PC-3 (cell line): ENCODE results near the gene GFER. TPM values are rescaled to one million over a fixed set of nuclear protein-coding genes. Genes with fewer than 3 reads are reported as not detected.

Experiments
- ATAC-seq: fragments of 200-7000 bp; cut with Tn5 transposase; 2 replicates; pipeline ENCODE4 v1.9.1; 2020; ENCODE audit warnings: mild to moderate bottlenecking, moderate library complexity
- BruUV-seq: library from RNA; stranded (reverse); fragments of 400-500 nt; replicated peaks from 2 replicates; lab custom pipeline; 2021; lab: Mats Ljungman, UMichigan
- CTCF ChIA-PET: fragments of 300-600 bp; sonication (Branson Sonifier 250); formaldehyde crosslinking; loops from one replicate; lab custom pipeline; 2022; ENCODE audit warnings: antibody characterized with exemption; lab: Charles Lee
- POLR2A ChIA-PET: fragments of 300-600 bp; sonication (Branson Sonifier 250); formaldehyde crosslinking; loops from one replicate; lab custom pipeline; 2022; ENCODE audit warnings: antibody characterized with exemption; ENCODE audit not compliant: unreplicated experiment; lab: Charles Lee
- DNase-seq: peaks from one replicate; pipeline ENCODE4 v3.0.0-alpha.2; 2015
- H2AFZ ChIP-seq: fragments of 300-600 bp; sonication (generic); 2 replicates; pipeline ENCODE4 v1.6.0; 2016; ENCODE audit warnings: antibody characterized with exemption, low read length
- H3F3A ChIP-seq: fragments of 300-600 bp; sonication (generic); one replicate; pipeline ENCODE4 v1.6.0; 2017; ENCODE audit warnings: antibody characterized with exemption, low read length, control low read depth, mild to moderate bottlenecking; ENCODE audit not compliant: unreplicated experiment
- H3K27ac ChIP-seq: fragments of 300-600 bp; sonication (generic); 2 replicates; pipeline ENCODE4 v1.5.1; 2016; ENCODE audit warnings: mild to moderate bottlenecking, low read length
- H3K27me3 ChIP-seq: fragments of 300-600 bp; sonication (generic); 2 replicates; pipeline ENCODE4 v1.6.1; 2016; ENCODE audit warnings: low read length, mixed read lengths
- H3K36me3 ChIP-seq: fragments of 300-600 bp; sonication (generic); 2 replicates; pipeline ENCODE4 v1.6.1; 2016; ENCODE audit warnings: low read depth, mixed run types, low read length, mixed read lengths
- H3K4me1 ChIP-seq: fragments of 300-600 bp; sonication (generic); 2 replicates; pipeline ENCODE4 v1.5.1; 2016; ENCODE audit warnings: low read length; ENCODE audit not compliant: insufficient read depth
- H3K4me2 ChIP-seq: fragments of 300-600 bp; sonication (generic); 2 replicates; pipeline ENCODE4 v1.6.0; 2016; ENCODE audit warnings: low read length
- H3K4me3 ChIP-seq: fragments of 300-600 bp; sonication (generic); 2 replicates; pipeline ENCODE4 v1.5.1; 2016; ENCODE audit warnings: mild to moderate bottlenecking, low read length, mixed read lengths
- H3K79me2 ChIP-seq: fragments of 300-600 bp; sonication (generic); 2 replicates; pipeline ENCODE4 v1.6.1; 2017; ENCODE audit warnings: low read length, mixed read lengths
- H3K9ac ChIP-seq: fragments of 300-600 bp; sonication (generic); 2 replicates; pipeline ENCODE4 v1.6.0; 2016; ENCODE audit warnings: mild to moderate bottlenecking, low read length
- H3K9me2 ChIP-seq: fragments of 300-600 bp; sonication (generic); replicated peaks from 2 replicates; pipeline ENCODE4 v1.6.1; 2016; ENCODE audit warnings: mixed run types, low read length, mixed read lengths
- H3K9me3 ChIP-seq: fragments of 300-600 bp; sonication (generic); 2 replicates; pipeline ENCODE4 v1.6.1; 2016; ENCODE audit warnings: low read length, mixed read lengths
- H4K20me1 ChIP-seq: fragments of 300-600 bp; sonication (generic); 2 replicates; pipeline ENCODE4 v1.6.1; 2016; ENCODE audit warnings: low read length, mixed read lengths
- CTCF ChIP-seq: fragments of 300-600 bp; sonication (generic); conservative IDR thresholded peaks from 2 replicates; pipeline ENCODE4 v1.5.1; 2017; ENCODE audit warnings: antibody characterized with exemption, low read depth, mild to moderate bottlenecking, low read length
- EZH2 ChIP-seq: fragments of 300-600 bp; sonication (generic); IDR thresholded peaks from one replicate; pipeline ENCODE4 v1.6.1; 2017; ENCODE audit warnings: antibody characterized with exemption, mild to moderate bottlenecking, low read length; ENCODE audit not compliant: unreplicated experiment
- EZH2phosphoT487 ChIP-seq: fragments of 300-600 bp; sonication (generic); IDR thresholded peaks from 2 replicates; pipeline ENCODE4 v1.6.1; 2018; ENCODE audit warnings: mild to moderate bottlenecking, antibody characterized with exemption, low read length, borderline replicate concordance
- intact Hi-C: fragments of 100-400 bp; cut with micrococcal nuclease; formaldehyde crosslinking; loops from 2 replicates; pipeline ENCODE4 v1.9.0; 2023
- total RNA-seq: library from RNA; depleted of rRNA; stranded (reverse); fragments of >200 nt; gene quantifications from 2 replicates; pipeline ENCODE4 v1.2.3, GENCODE V29; 2014

The GFER gene
- total RNA-seq, 1 experiment from 2014 or later, result 66.8 TPM

DNA sequence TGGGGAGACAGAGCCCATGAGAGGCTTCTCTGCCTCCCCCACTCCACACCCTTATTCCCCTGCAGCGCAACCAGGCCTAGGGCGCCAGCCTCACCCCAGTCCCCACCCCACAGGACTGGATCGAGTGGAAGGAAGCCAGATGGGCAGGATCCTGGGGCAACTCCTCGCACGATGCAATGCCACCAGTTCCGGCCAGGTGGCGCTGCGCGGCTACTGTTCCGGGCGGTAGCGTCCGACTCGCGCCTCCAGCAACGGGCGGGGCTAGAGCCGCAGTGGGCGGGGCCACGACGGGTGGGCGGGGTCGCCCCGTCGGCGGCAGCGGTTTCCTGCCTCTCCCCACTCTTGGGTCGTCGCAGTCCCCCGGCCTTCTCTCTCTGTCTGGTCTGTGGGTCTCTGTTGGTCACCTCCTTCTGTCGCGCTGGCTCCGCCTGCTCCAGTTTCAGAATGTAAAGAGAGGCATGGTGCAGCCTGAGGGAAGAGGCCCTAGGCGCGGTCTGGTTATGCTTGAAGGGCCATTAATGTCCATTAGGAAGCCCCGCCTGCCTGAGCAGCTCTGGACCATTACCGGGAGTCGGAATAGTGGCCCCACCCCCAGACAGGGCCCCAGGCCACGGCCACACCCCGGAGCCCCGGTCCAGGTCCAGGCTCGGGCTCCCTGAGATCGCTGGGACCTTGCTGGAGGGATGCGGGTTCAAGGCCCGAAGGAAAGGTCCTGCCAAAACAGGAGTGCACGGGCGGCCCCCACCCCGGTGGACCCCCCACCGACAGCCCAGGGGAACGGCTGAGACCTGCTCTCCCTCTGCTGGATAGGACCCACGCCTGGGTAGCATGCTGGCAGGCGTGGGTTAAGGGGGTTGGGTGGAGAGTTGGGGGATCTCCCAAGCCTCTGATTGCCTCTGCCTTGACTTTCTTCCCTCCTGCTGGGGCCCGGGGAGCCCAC lies 39.4 kb downstream of the GFER start:
- H3K9me2 ChIP-seq, result no peaks in the 10 kb centered on the region
- TF ChIP-seq EZH2phosphoT487, result no peak
- no peak for TF ChIP-seq EZH2
- TF ChIP-seq CTCF, result peak; percentile 77
- H3K9me3 ChIP-seq, result no peaks in the 10 kb centered on the region
- DNase-seq (peak; percentile 89), ATAC-seq (peak; percentile 59)
- intact Hi-C loops, result loop anchor here (2.0 kb wide), 2 partner anchors 33 to 117 kb away; no protein-coding TSS in a partner anchor
- peaks cover 17% of the 10 kb centered on the region for H3K4me1 ChIP-seq
- peak overlapping the region; percentile 62 for H3K4me3 ChIP-seq
- H2AFZ ChIP-seq, result peak overlapping the region; percentile 85
- CTCF ChIA-PET, result interaction anchor here (0.6 to 1.2 kb wide), 7 partner anchors 10 to 541 kb away, joined by 6 to 20 read pairs (median 14); no protein-coding TSS in a partner anchor
- H3F3A ChIP-seq, result no peaks in the 10 kb centered on the region
- peaks cover 15% of the 10 kb centered on the region for H3K79me2 ChIP-seq
- no peaks in the 10 kb centered on the region; the same call in 1 of the 2 replicates for H3K27me3 ChIP-seq
- H3K4me2 ChIP-seq, result peak overlapping the region; percentile 92
- no peaks in the 10 kb centered on the region for H4K20me1 ChIP-seq
- peak overlapping the region; percentile 53 for H3K9ac ChIP-seq
- BruUV-seq, result no TSS peak
- no peaks in the 10 kb centered on the region for H3K36me3 ChIP-seq
- POLR2A ChIA-PET, result interaction anchor here (0.6 to 0.7 kb wide), 3 partner anchors 13 to 27 kb away, joined by 4 to 15 read pairs (median 9); no protein-coding TSS in a partner anchor
- H3K27ac ChIP-seq, result peak overlapping the region; percentile 39; the same call in 1 of the 2 replicates

GRCh38 chr16:2024032-2024420 lies 40.0 kb downstream of the GFER start:
- Histone ChIP-seq H3K4me1 (peaks cover 21% of the 10 kb centered on the region), H3K79me2 (peaks cover 21% of the 10 kb centered on the region), H4K20me1 (no peaks in the 10 kb centered on the region), H3K27ac (no peak overlapping the region), H3K4me3 (no peak overlapping the region), H3K9ac (no peak overlapping the region), H3K36me3 (no peaks in the 10 kb centered on the region), H3K9me2 (no peaks in the 10 kb centered on the region), H2AFZ (no peak overlapping the region), H3F3A (no peaks in the 10 kb centered on the region), H3K4me2 (no peak overlapping the region), H3K9me3 (no peaks in the 10 kb centered on the region), H3K27me3 (no peaks in the 10 kb centered on the region; the same call in 1 of the 2 replicates)
- no peak for DNase-seq
- intact Hi-C loops, result no loop called here
- no peak for TF ChIP-seq EZH2
- TF ChIP-seq CTCF, result no peak
- TF ChIP-seq EZH2phosphoT487, result no peak
- no TSS peak for BruUV-seq
- ATAC-seq, result no peak
- ChIA-PET POLR2A (interaction anchor here (0.6 kb wide), 1 partner anchor 12 kb away, joined by 4 read pairs; no protein-coding TSS in a partner anchor), CTCF (no interaction called here)
